AG04450 (cell line): ENCODE measurements around the gene WDFY3. TPM values are rescaled to one million over a fixed set of nuclear protein-coding genes. Genes with fewer than 3 reads are reported as not detected.
A peak's percentile ranks its signal among the peaks of the same experiment; 100 is the strongest.
"Not testable (repeated sequence)": the region's sequence is repeated elsewhere in the genome, so short reads cannot be mapped to it uniquely, and the experiment has no call there.

Experiments used
- CTCF ChIA-PET: fragments of 300-600, 350-600 bp; formaldehyde crosslinking; extraction: SDS; loops from one replicate; lab custom pipeline; 2022; ENCODE audit warnings: antibody characterized with exemption, inconsistent platforms; lab: Charles Lee
- POLR2A ChIA-PET: fragments of 350-600 bp; formaldehyde crosslinking; extraction: SDS; loops from one replicate; lab custom pipeline; 2021; ENCODE audit warnings: antibody characterized with exemption, inconsistent platforms; lab: Yijun Ruan, JAX
- DNase-seq: peaks from one replicate; pipeline ENCODE4 v3.0.0-alpha.2; 2011; ENCODE audit warnings: low read depth, low spot score
- H3K27ac ChIP-seq: one replicate; pipeline ENCODE4 v1.5.1; 2012; ENCODE audit warnings: low read depth, low read length, control low read depth
- H3K27me3 ChIP-seq: one replicate; pipeline ENCODE4 v1.6.0; 2012; ENCODE audit warnings: low read length; ENCODE audit not compliant: control insufficient read depth, insufficient read depth
- H3K4me3 ChIP-seq: 2 replicates; pipeline ENCODE4 v1.5.1; 2011; ENCODE audit warnings: mild to moderate bottlenecking, low read depth, low read length, control low read depth
- H3K9me3 ChIP-seq: 2 replicates; pipeline ENCODE4 v1.5.1; 2012; ENCODE audit warnings: low read length; ENCODE audit not compliant: control insufficient read depth, insufficient read depth
- CTCF ChIP-seq: IDR thresholded peaks from 2 replicates; pipeline ENCODE4 v1.5.1; 2011; ENCODE audit warnings: low read depth, low read length, control low read depth, inconsistent platforms
- polyA plus RNA-seq: library from polyadenylated mRNA; depleted of rRNA; stranded (reverse); fragments of >200 nt; gene quantifications from 2 replicates; pipeline ENCODE4 v1.2.3, GENCODE V29; 2011

Gene WDFY3
- polyA plus RNA-seq, 1 experiment: 31.5 TPM

- no peak for TF ChIP-seq CTCF
- H3K4me3 ChIP-seq: no peak overlapping the region
- H3K27ac ChIP-seq: no peak overlapping the region
- POLR2A ChIA-PET: no interaction called here
- CTCF ChIA-PET: no interaction called here
- H3K9me3 ChIP-seq: no peaks in the 10 kb centered on the region
- H3K27me3 ChIP-seq: no peaks in the 10 kb centered on the region
- DNase-seq: no peak
Observed at GRCh38 chr4:84821064-84821463, 145.4 kb downstream of the WDFY3 start.

- Histone ChIP-seq H3K27me3 (no peaks in the 10 kb centered on the region), H3K4me3 (no peak overlapping the region), H3K9me3 (no peaks in the 10 kb centered on the region), H3K27ac (no peak overlapping the region)
- TF ChIP-seq CTCF: no peak
- ChIA-PET CTCF (no interaction called here), POLR2A (no interaction called here)
- DNase-seq: peak; percentile 61
Observed at GRCh38 chr4:84814094-84814750, 152.3 kb downstream of the WDFY3 start.

- no peaks in the 10 kb centered on the region for H3K9me3 ChIP-seq
- no peak overlapping the region for H3K27ac ChIP-seq
- no peak for TF ChIP-seq CTCF
- CTCF ChIA-PET: interaction anchor here (0.8 to 1.3 kb wide), 2 partner anchors 161 to 231 kb away, joined by 4 to 6 read pairs; no protein-coding TSS in a partner anchor
- no peak for DNase-seq
- no peak overlapping the region for H3K4me3 ChIP-seq
- POLR2A ChIA-PET: no interaction called here
- no peaks in the 10 kb centered on the region for H3K27me3 ChIP-seq
Observed at GRCh38 chr4:84809946-84810345, 156.5 kb downstream of the WDFY3 start.

GRCh38 chr4:84808332-84808731 lies 158.2 kb downstream of the WDFY3 start:
- no peak for DNase-seq
- POLR2A ChIA-PET: no interaction called here
- H3K27me3 ChIP-seq: no peaks in the 10 kb centered on the region
- H3K9me3 ChIP-seq: no peaks in the 10 kb centered on the region
- H3K4me3 ChIP-seq: no peak overlapping the region
- CTCF ChIA-PET: no interaction called here
- H3K27ac ChIP-seq: no peak overlapping the region
- no peak for TF ChIP-seq CTCF

- H3K9me3 ChIP-seq, H3K27me3 ChIP-seq, POLR2A ChIA-PET, H3K27ac ChIP-seq, H3K4me3 ChIP-seq, DNase-seq: not testable (repeated sequence)
- CTCF ChIA-PET: interaction anchor here (0.9 kb wide), 1 partner anchor 14 kb away, joined by 3 read pairs; no protein-coding TSS in a partner anchor
Observed at GRCh38 chr4:84806541-84806940, 159.9 kb downstream of the WDFY3 start.
